KG1 (cell line): ENCODE data around the gene CTDSPL.

ENCODE experiments used
- DNase-seq: peaks from one replicate; lab custom pipeline; 2025; lab: John Stamatoyannopoulos, UW

CTDSPL gene

GRCh38 chr3:37891227-37891626, 29.5 kb downstream of the CTDSPL start:
- DNase-seq, result no peak

- DNase-seq, result no peak
Observed at GRCh38 chr3:37892927-37893600, 31.4 kb downstream of the CTDSPL start.

GRCh38 chr3:37896827-37897226, 35.1 kb downstream of the CTDSPL start:
- no peak for DNase-seq

GRCh38 chr3:37897763-37898162, 36.1 kb downstream of the CTDSPL start:
- DNase-seq, result no peak

- DNase-seq, result no peak
Observed at GRCh38 chr3:37898424-37898823, 36.7 kb downstream of the CTDSPL start.

GRCh38 chr3:37899101-37899707, 37.5 kb downstream of the CTDSPL start:
- no peak for DNase-seq

- DNase-seq, result peak; percentile 58
Observed at GRCh38 chr3:37899711-37900306, 38.1 kb downstream of the CTDSPL start.

- no peak for DNase-seq
Observed at GRCh38 chr3:37901721-37902120, 40.0 kb downstream of the CTDSPL start.

GRCh38 chr3:37902674-37903073, 41.0 kb downstream of the CTDSPL start:
- no peak for DNase-seq

- DNase-seq, result no peak
Observed at GRCh38 chr3:37903320-37903719, 41.6 kb downstream of the CTDSPL start.

- DNase-seq, result no peak
Observed at GRCh38 chr3:37903734-37904133, 42.1 kb downstream of the CTDSPL start.

- DNase-seq, result no peak
Observed at GRCh38 chr3:37904601-37905000, 42.9 kb downstream of the CTDSPL start.

- DNase-seq, result no peak
Observed at GRCh38 chr3:37905346-37905745, 43.7 kb downstream of the CTDSPL start.

GRCh38 chr3:37905987-37906674, 44.5 kb downstream of the CTDSPL start:
- DNase-seq, result no peak

GRCh38 chr3:37906734-37907282, 45.1 kb downstream of the CTDSPL start:
- DNase-seq, result no peak

- DNase-seq, result no peak
Observed at GRCh38 chr3:37907371-37907770, 45.7 kb downstream of the CTDSPL start.

GRCh38 chr3:37907906-37908305, 46.2 kb downstream of the CTDSPL start:
- DNase-seq, result no peak

GRCh38 chr3:37909067-37909911, 47.6 kb downstream of the CTDSPL start:
- no peak for DNase-seq

- DNase-seq, result no peak
Observed at GRCh38 chr3:37910671-37911400, 49.2 kb downstream of the CTDSPL start.

GRCh38 chr3:37912052-37912733, 50.5 kb downstream of the CTDSPL start:
- DNase-seq, result no peak
